ENCODE measurements around the gene SUSD2.
"Not testable (repeated sequence)": the region's sequence is repeated elsewhere in the genome, so short reads cannot be mapped to it uniquely, and the experiment has no call there.

The SUSD2 gene

GRCh38 chr22:24187731-24188644, 6.7 kb downstream of the SUSD2 start:
- DNase-seq (ENCODE audit: extremely low read depth in 1 of 2, low read depth in 1 of 2): no peak

DNA sequence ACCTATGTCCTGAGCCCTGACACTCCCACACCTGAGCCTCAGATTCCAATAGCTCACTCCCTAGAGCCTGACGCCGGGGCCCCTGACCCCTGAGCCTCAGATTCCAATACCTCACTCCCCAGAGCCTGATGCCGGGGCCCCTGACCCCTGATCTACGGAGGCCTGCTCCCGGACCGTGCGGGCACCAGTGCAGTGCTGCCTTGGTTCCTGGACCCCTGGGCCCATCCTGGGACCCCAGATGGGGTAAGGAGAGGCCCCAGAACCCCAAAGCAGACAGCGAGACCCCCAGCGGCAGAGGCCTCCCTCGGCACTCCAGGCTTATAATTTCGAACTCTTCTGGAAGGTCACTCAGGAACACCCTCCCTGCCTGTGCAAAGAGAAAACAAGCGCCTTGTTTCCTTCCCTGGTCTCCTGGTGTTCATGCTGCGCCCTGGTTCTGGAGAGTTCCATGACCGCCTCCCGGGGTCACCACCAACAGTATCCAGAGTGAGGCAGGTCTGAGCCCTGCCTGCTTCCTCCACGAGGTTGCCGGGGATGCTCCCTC, 7.5 kb downstream of the SUSD2 start:
- no peak for DNase-seq (ENCODE audit: extremely low read depth in 1 of 2, low read depth in 1 of 2)

- no peak for DNase-seq (ENCODE audit: extremely low read depth in 1 of 2, low read depth in 1 of 2)
Measured at GRCh38 chr22:24189249-24190158, 8.2 kb downstream of the SUSD2 start.

DNA sequence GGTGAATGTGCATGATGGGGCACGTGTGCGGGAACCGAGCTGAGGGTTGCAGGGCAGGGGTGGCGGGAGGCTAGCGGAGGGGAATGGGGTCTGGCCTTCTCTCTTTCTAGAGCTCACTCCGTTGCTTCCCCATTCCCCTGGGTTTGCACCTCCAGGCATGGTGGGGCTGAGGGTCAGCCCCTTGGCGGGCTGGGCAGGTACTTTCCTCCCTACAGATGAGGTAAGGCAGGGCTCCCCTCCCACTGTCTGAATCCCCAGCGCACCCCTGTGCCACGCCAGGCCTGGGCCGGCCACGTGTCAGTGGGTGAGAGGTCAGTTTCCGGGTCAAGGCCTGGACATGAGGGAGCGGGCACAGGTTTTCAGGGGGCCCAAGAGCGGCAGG, 8.9 kb downstream of the SUSD2 start:
- no peak for DNase-seq (ENCODE audit: extremely low read depth in 1 of 2, low read depth in 1 of 2)

DNA sequence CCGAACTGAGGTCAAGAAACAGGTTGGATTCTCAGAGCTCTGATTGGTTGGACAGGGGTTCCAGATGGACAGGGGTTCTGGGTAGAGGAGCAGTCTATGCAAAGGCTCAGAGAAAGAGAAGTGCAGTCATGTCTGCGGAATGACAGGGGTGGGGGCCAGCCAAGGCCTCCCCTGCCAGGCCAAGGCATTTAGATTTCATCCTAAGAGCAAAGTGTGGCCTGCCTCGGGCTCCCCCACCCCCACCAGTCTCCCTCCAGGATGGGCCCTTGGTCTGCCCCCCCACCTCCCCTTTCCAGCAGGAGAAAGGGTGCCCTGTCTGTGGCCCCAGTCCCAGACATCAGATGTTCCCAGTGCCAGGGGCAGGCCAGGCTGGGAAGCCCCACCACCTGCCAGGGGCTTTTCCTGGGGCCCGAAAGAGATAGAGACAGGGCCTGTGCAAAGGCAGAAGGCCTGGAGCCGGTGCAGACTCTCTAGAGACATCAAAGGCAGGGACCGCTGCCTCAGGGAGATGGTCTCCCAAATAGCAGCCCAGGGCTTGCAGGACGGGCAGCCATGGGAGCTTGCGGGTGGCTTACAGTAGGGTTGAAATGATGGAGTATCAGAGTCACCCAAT, 9.4 kb downstream of the SUSD2 start:
- DNase-seq (ENCODE audit: extremely low read depth in 1 of 2, low read depth in 1 of 2): no peak

DNA sequence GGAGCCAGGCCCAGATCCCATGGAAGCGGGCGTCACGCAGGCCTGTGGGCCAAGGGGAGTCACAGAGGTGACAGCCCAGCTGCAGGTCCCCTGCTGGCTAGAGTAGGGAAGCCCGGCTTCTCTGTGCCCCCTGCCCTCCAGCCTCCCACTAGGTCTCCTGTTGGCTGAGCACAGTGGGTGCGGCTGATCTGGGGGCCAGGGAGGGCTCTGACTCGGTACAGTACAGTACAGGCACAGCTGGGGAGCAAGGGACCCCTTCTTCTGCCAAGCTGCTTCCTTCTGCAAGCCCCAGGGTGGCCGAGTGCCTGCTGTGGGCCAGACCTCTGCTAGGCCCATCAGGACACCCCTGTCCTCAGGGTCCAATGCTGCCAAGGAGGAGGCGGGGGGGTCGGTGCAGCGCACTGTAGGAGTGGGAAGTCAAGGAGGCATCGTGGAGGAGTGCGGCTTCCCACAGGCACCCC, 10.1 kb downstream of the SUSD2 start:
- no peak for DNase-seq (ENCODE audit: extremely low read depth in 1 of 2, low read depth in 1 of 2)

GRCh38 chr22:24191893-24192292, 10.6 kb downstream of the SUSD2 start:
- no peak for DNase-seq (ENCODE audit: extremely low read depth in 1 of 2, low read depth in 1 of 2)

DNA sequence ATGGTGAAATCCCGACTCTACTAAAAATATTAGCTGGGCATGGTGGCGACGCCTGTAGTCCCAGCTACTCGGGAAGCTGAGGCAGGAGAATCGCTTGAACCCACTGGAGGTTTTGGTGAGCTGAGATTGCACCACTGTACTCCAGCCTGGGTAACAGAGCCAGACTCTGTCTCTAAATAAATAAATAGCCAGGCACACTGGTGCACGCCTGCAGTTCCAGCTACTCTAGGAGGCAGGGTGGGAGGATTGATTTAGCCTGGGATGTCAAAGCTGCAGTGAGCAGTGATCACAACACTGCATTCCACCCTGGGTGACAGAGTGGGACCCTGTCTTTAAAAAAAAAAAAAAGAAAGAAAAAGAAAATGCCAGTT, 17.4 kb downstream of the SUSD2 start:
- no peak for DNase-seq (ENCODE audit: extremely low read depth in 1 of 2, low read depth in 1 of 2)

DNA sequence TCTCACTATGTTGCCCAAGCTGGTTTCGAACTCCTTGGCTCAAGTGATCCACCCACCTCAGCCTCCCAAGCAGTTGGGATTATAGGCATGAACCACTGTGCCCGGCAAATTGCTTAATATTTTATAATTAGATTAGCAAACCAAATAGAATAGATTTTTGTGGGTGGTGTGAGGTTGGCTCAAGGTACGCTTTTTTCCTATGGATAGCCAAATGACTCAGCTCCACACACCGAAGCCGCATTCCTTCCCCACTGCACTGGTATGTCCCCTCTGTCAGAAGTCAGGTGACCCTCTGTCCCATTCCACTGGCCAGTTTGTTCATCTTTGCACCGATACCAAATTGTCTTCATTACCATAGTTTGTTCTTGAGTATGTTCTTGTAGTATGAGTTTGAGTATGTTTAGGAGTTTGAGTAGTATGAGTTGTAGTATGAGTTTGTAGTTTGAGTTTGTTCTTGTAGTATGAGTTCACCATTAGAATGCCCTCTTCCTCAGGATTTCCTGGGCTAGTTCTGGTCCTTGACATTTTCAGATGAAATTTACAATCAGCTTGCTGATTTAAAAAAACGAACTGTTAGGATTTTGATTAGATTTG, 19.4 kb downstream of the SUSD2 start:
- DNase-seq (ENCODE audit: extremely low read depth in 1 of 2, low read depth in 1 of 2): no peak

DNA sequence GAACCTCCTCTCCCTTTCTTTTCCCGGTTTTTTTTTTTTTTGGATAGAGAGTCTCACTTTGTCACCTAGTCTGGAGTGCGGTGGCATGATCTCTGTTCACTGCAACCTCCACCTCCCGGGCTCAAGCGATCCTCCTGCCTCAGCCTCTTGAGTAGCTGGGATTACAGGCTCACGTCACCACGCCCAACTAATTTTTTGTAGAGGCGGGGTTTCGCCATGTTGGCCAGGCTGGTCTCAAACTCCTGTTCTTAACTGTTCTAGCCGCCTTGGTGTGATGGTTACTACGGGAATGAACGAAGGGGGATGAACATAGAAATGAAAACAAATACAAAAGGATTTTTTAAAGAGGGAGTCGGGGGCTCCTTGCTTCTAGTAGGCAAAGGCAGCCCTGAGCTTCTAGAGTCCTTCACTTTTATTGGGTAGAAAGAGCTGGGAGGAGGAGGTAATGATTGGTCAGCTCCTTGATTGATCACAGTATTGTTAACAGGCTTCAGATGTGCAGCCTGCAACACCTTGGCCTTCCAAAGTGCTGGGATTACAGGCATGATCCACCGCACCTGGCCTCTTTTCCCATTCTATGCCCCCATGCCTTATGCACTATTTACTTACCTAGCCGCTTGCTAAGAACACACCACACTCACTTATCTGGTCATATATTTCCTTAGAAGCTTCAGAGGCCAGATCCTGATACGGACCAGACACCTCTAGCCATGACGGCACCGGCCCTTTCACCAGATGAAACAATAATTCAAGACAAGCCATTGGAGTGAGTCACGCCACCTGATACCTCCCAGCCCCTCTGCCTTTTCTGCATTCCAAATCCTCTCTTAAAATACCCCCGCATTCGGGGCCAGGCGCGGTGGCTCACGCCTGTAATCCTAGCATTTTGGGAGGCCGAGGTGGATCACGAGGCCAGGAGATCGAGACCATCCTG, 20.7 kb downstream of the SUSD2 start:
- no peak for DNase-seq (ENCODE audit: extremely low read depth in 1 of 2, low read depth in 1 of 2)

DNA sequence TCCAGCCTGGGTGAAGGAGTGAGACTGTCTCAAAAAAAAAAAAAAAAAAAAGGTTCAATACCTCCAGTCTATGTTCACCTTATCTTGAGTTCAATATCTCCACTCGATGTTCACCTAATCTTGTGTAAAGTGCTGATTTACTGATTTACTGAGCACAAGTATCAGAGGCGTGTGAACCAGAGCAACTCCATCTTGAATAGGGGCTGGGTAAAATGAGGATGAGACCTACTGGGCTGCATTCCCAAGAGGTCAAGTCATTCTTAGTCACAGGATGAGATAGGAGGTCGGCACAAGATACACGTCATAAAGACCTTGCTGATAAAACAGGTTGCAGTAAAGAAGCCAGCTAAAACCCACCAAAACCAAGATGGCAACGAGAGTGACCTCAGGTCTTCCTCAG, 22.6 kb downstream of the SUSD2 start:
- DNase-seq (ENCODE audit: extremely low read depth in 1 of 2, low read depth in 1 of 2): not testable (repeated sequence)

DNA sequence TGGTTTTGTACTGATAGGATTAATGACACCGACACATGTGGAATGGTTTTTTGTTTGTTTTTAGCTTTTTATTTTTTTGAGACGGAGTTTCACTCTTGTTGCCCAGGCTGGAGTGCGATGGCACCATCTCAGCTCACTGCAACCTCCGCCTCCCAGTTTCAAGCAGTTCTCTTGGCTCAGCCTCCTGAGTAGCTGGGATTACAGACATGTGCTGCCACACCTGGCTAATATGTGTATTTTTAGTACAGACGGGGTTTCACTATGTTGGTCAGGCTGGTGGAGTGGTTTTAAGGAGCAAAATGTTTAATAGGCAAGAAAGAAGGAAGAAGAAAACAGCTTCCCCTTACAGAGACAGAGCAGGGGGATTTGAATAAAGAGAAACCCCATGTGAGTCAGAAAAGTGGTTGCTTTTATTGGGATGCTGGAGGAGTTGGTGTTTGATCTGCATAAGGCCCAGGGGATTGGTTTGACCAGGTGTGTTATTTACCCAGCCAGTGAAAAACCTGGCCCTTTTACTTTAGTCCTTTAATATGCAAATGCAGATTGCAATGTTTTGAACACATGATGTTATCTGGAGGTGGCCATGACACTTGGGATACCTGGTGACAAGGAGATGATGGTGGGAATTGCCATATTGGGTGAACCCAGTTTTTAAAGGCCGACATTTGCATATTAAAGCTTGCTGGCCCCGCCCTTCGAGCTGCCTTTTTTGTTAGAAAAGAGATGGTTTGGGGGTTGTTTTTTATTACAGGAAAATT, 24.3 kb downstream of the SUSD2 start:
- DNase-seq (ENCODE audit: extremely low read depth in 1 of 2, low read depth in 1 of 2): no peak

DNA sequence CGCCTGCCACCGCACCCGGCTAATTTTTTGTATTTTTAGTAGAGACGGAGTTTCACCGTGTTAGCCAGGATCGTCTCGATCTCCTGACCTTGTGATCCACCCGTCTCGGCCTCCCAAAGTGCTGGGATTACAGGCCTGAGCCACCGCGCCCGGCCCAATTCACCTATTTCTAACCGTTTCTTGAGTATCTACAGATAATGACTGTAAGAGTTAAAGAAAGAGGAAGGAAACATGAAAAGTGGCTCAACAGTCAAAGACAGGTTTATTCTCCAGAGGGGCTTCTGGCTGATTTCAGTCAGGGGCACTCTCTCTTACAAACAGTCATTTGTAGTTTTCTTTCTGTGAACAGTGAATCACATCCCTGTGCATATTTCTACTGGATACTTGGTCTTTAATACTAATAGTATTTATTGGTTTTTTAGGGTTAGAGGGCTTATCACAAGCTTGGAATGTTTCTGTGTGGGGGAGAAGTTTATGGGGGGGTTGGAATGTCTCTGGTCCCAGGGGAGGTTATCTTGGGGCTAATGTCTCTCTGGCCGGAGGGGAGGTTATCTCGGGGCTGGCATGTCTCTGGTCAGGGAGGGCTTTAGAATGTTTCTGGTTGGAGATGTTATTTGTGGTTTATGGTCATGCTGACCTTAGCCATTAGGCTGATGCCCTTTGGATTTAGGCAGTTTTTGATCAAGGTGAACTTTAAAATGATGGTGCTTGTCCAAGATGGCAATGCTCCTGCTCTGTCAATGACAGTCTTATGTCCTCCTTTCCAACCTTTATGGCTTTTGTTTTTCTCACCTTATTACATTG, 25.4 kb downstream of the SUSD2 start:
- DNase-seq (ENCODE audit: extremely low read depth in 1 of 2, low read depth in 1 of 2): not testable (repeated sequence)

DNA sequence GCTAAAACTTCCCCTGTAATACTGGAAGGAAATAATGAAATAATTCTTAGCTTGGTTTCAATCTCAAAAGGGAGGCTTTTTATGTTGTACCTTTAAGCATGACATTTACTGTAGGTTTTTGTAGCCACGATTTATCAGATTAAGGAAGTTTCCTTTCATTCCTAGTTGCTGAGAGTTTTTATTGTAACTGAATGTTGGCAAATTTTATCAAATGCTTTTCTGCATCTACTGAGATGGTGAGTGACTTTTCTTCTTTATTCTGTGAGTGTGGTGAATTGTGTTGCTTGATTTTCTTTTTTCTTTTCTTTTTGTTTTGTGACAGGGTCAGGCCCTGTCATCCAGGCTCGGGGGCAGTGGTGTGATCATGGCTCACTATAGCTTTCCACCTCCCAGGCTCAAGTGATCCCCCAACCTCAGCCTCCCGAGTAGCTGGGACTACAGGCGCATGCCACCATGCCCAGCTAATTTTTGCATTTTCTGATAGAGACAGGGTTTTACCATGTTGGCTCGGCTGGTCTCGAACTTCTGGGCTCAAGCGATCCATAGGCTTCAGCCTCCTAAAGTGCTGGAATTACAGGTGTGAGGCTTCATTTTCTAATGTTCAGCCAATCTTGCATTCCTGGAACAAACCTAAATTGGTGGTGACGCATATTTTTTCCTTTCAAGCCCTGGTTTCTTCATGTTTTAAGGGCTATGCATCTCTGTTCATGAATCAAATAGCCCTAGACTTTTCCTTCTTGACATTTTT, 26.2 kb downstream of the SUSD2 start:
- DNase-seq (ENCODE audit: extremely low read depth in 1 of 2, low read depth in 1 of 2): no peak

- DNase-seq (ENCODE audit: extremely low read depth in 1 of 2, low read depth in 1 of 2): no peak
Measured at GRCh38 chr22:24208012-24208749, 26.9 kb downstream of the SUSD2 start.

DNA sequence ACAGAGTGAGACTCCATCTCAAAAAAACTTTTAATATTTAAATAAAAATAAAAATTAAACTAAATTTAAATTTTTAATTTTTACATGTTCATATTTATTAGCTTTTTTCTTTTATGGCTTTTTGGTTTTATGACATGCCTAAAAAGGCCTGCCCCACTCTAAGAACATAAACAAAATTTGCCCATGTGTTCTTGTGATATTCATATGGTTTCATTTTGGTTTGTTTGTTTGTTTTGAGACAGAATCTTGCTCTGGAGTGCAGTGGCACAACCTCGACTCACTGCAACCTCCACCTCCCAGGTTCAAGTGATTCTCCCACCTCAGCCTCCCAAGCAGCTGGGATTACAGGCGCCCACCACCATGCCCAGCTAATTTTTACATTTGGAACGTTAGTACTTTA, 27.7 kb downstream of the SUSD2 start:
- no peak for DNase-seq (ENCODE audit: extremely low read depth in 1 of 2, low read depth in 1 of 2)

DNA sequence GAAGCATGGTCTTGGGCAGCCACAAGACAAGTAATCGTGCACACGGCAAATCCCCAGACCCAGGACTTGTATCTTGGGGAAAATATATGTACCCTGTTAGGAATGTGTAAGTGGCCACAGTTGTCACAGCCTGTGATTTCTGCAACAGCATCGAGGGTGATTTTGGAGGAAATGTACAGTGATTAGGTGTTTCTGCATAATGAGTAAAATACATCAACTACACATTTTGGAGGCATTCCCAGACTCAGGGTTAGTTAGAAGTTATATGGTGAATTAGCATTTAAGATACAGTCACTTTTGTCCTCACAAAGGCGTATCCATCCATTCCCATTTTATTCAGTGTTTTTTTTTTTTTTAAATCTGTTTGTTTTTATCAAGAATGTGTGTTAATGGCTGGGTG, 28.4 kb downstream of the SUSD2 start:
- no peak for DNase-seq (ENCODE audit: extremely low read depth in 1 of 2, low read depth in 1 of 2)
